Measurements from ENCODE around the gene CAMK2D. TPM values are rescaled to one million over a fixed set of nuclear protein-coding genes. Genes with fewer than 3 reads are reported as not detected.

Gene CAMK2D
- total RNA-seq, 1 donor from 2014 or later = 31.7 TPM

- Mint-ChIP-seq H3K27ac (no peak overlapping the region), H3K4me3 (no peak overlapping the region), H3K9me3 (peaks cover 12% of the 10 kb centered on the region), H3K4me1 (peaks cover 35% of the 10 kb centered on the region), H3K36me3 (peaks cover 3% of the 10 kb centered on the region), H3K27me3 (ENCODE audit: low read depth) (no peaks in the 10 kb centered on the region)
- no peak for DNase-seq (ENCODE audit: low spot score in 2 of 2, unreplicated experiment in 2 of 2)
- TF ChIP-seq CTCF (IDR thresholded peaks at IDR 0.05; ENCODE audit: unreplicated experiment) = no peak
Measured at GRCh38 chr4:113588895-113589668, 172.5 kb downstream of the CAMK2D start.

GRCh38 chr4:113587640-113588275 is 173.8 kb downstream of the CAMK2D start:
- Mint-ChIP-seq H3K36me3 (no peaks in the 10 kb centered on the region), H3K27me3 (ENCODE audit: low read depth) (no peaks in the 10 kb centered on the region), H3K27ac (peak overlapping the region; percentile 82), H3K4me1 (peaks cover 39% of the 10 kb centered on the region), H3K4me3 (no peak overlapping the region), H3K9me3 (peaks cover 8% of the 10 kb centered on the region)
- no peak for DNase-seq (ENCODE audit: low spot score in 2 of 2, unreplicated experiment in 2 of 2)
- TF ChIP-seq CTCF (IDR thresholded peaks at IDR 0.05; ENCODE audit: unreplicated experiment) = no peak

- Mint-ChIP-seq H3K27ac (peak overlapping the region; percentile 82), H3K4me3 (no peak overlapping the region), H3K9me3 (peaks cover 8% of the 10 kb centered on the region), H3K36me3 (no peaks in the 10 kb centered on the region), H3K4me1 (peaks cover 38% of the 10 kb centered on the region), H3K27me3 (ENCODE audit: low read depth) (no peaks in the 10 kb centered on the region)
- DNase-seq (ENCODE audit: low spot score in 2 of 2, unreplicated experiment in 2 of 2) = no peak
- TF ChIP-seq CTCF (IDR thresholded peaks at IDR 0.05; ENCODE audit: unreplicated experiment) = no peak
Measured at GRCh38 chr4:113587156-113587555, 174.4 kb downstream of the CAMK2D start.

GRCh38 chr4:113586072-113586471 is 175.5 kb downstream of the CAMK2D start:
- H3K27me3 Mint-ChIP-seq (ENCODE audit: low read depth) = no peaks in the 10 kb centered on the region
- no peaks in the 10 kb centered on the region for H3K36me3 Mint-ChIP-seq
- peaks cover 8% of the 10 kb centered on the region for H3K9me3 Mint-ChIP-seq
- peak overlapping the region; percentile 61 for H3K27ac Mint-ChIP-seq
- peaks cover 35% of the 10 kb centered on the region for H3K4me1 Mint-ChIP-seq
- no peak overlapping the region for H3K4me3 Mint-ChIP-seq
- no peak for DNase-seq (ENCODE audit: low spot score in 2 of 2, unreplicated experiment in 2 of 2)
- TF ChIP-seq CTCF (IDR thresholded peaks at IDR 0.05; ENCODE audit: unreplicated experiment) = no peak

GRCh38 chr4:113584407-113585150 is 177.0 kb downstream of the CAMK2D start:
- H3K27ac Mint-ChIP-seq = peak overlapping the region; percentile 76
- TF ChIP-seq CTCF (IDR thresholded peaks at IDR 0.05; ENCODE audit: unreplicated experiment) = no peak
- peaks cover 8% of the 10 kb centered on the region for H3K9me3 Mint-ChIP-seq
- H3K36me3 Mint-ChIP-seq = no peaks in the 10 kb centered on the region
- H3K27me3 Mint-ChIP-seq (ENCODE audit: low read depth) = no peaks in the 10 kb centered on the region
- no peak for DNase-seq (ENCODE audit: low spot score in 2 of 2, unreplicated experiment in 2 of 2)
- no peak overlapping the region for H3K4me3 Mint-ChIP-seq
- H3K4me1 Mint-ChIP-seq = peaks cover 35% of the 10 kb centered on the region

Measured in mesothelial cell of epicardium (in vitro differentiated cells).